ENCODE data around the gene SCO1.
"Not testable (repeated sequence)": the region's sequence is repeated elsewhere in the genome, so short reads cannot be mapped to it uniquely, and the experiment has no call there.

Gene SCO1

GRCh38 chr17:10724546-10725195 lies 27.3 kb upstream of the SCO1 start:
- DNase-seq: no peak

GRCh38 chr17:10718547-10718946 lies 21.2 kb upstream of the SCO1 start:
- no peak for DNase-seq

- no peak for DNase-seq
Measured at GRCh38 chr17:10716218-10716617, 18.9 kb upstream of the SCO1 start.

- DNase-seq: no peak
Measured at GRCh38 chr17:10713318-10713717, 16.0 kb upstream of the SCO1 start.

GRCh38 chr17:10705727-10706126 lies 8.4 kb upstream of the SCO1 start:
- DNase-seq: no peak

- DNase-seq: no peak
Measured at GRCh38 chr17:10702574-10702973, 5.2 kb upstream of the SCO1 start.

- DNase-seq: no peak
Measured at GRCh38 chr17:10699856-10700255, 2.5 kb upstream of the SCO1 start.

- no peak for DNase-seq
Measured at GRCh38 chr17:10698096-10698818, 924 bp upstream of the SCO1 start.

GRCh38 chr17:10695875-10696407 lies 1.4 kb downstream of the SCO1 start:
- not testable (repeated sequence) for DNase-seq

- no peak for DNase-seq
Measured at GRCh38 chr17:10687499-10687898, 9.8 kb downstream of the SCO1 start.

GRCh38 chr17:10683853-10684252 lies 13.5 kb downstream of the SCO1 start:
- DNase-seq: no peak

- no peak for DNase-seq
Measured at GRCh38 chr17:10681866-10682446, 15.4 kb downstream of the SCO1 start.

- DNase-seq: no peak
Measured at GRCh38 chr17:10674704-10675103, 22.6 kb downstream of the SCO1 start.

GRCh38 chr17:10673312-10673711 lies 24.0 kb downstream of the SCO1 start:
- no peak for DNase-seq

- DNase-seq: no peak
Measured at GRCh38 chr17:10668775-10669174, 28.6 kb downstream of the SCO1 start.

- no peak for DNase-seq
Measured at GRCh38 chr17:10666906-10667305, 30.4 kb downstream of the SCO1 start.

- DNase-seq: no peak
Measured at GRCh38 chr17:10664571-10664970, 32.8 kb downstream of the SCO1 start.

GRCh38 chr17:10663231-10663630 lies 34.1 kb downstream of the SCO1 start:
- no peak for DNase-seq

GRCh38 chr17:10661437-10661836 lies 35.9 kb downstream of the SCO1 start:
- DNase-seq: no peak

GRCh38 chr17:10657879-10658278 lies 39.5 kb downstream of the SCO1 start:
- DNase-seq: no peak

- no peak for DNase-seq
Measured at GRCh38 chr17:10657148-10657547, 40.2 kb downstream of the SCO1 start, which contains the start of gene MYH3. MYH3 (minus strand) TSS chr17:10657309; CDS start chr17:10655064, 2,245 bp downstream.

GRCh38 chr17:10653987-10654386 lies 43.3 kb downstream of the SCO1 start:
- no peak for DNase-seq

- DNase-seq: no peak
Measured at GRCh38 chr17:10652984-10653659, 44.2 kb downstream of the SCO1 start.
